ENCODE results near the gene DNM3. TPM values are rescaled to one million over a fixed set of nuclear protein-coding genes. Genes with fewer than 3 reads are reported as not detected.

DNM3 gene
- total and polyA plus RNA-seq, 10 of the 15 experiments (the other 5 are each of a cell fraction or from before 2014, with no cell fraction given), result 0.03 to 1.5 (median 0.08) TPM; not detected in 3

GRCh38 chr1:172332230-172332629 is 490.9 kb downstream of the DNM3 start:
- SMC1A ChIA-PET (ENCODE audit: uncharacterized antibody, unreplicated experiment), result interaction anchor here (0.8 to 1.7 kb wide), 4 partner anchors 9 to 150 kb away, joined by 3 to 5 read pairs (median 3); no protein-coding TSS in a partner anchor
- Histone ChIP-seq H3K4me3 (no peak overlapping the region), H3K79me2 (ENCODE audit: control insufficient read depth, insufficient read depth, low read length) (no peaks in the 10 kb centered on the region), H3K9me3 (replicated peaks; ENCODE audit: control insufficient read depth, insufficient read depth, low read length) (peaks cover 2% of the 10 kb centered on the region; the same call in 2 of the 3 replicates), H3K4me1 (ENCODE audit: control insufficient read depth, insufficient read depth, low read length) (no peaks in the 10 kb centered on the region), H3K36me3 (ENCODE audit: control insufficient read depth in 2 of 2, insufficient read depth in 2 of 2, low read length in 1 of 2) (no peaks in the 10 kb centered on the region; a peak in 1 of 4 replicates), H3K27me3 (replicated peaks in 1 of 2; ENCODE audit: control insufficient read depth in 2 of 2, insufficient read depth in 2 of 2, low read length in 1 of 2) (no peaks in the 10 kb centered on the region), H3K4me2 (ENCODE audit: control insufficient read depth, insufficient read depth) (no peak overlapping the region), H3K9ac (ENCODE audit: control insufficient read depth, insufficient read depth, low read length) (no peak overlapping the region), H4K20me1 (ENCODE audit: control insufficient read depth, insufficient read depth) (no peaks in the 10 kb centered on the region), H3K27ac (ENCODE audit: control insufficient read depth, insufficient read depth) (no peak overlapping the region), H2AFZ (ENCODE audit: control insufficient read depth, low read depth, low read length) (no peak overlapping the region)
- no peak for ATAC-seq
- RAD21 ChIA-PET (ENCODE audit: unreplicated experiment), result interaction anchor here (1.6 kb wide), 1 partner anchor 152 kb away, joined by 5 read pairs; no protein-coding TSS in a partner anchor
- peak; percentile 38 for FAIRE-seq
- DNase-seq (ENCODE audit: low read depth, low spot score), result no peak
- CTCF ChIA-PET, result interaction anchor here (0.9 to 2.0 kb wide), 3 partner anchors 10 to 330 kb away, joined by 3 to 4 read pairs (median 3); no protein-coding TSS in a partner anchor
- in situ Hi-C loops (cut with MboI), result no loop called here
- TF ChIP-seq BACH1 (IDR thresholded peaks at IDR 0.05; ENCODE audit: borderline replicate concordance) (no peak), KAT2A (conservative IDR thresholded peaks at IDR 0.05; ENCODE audit: control insufficient read depth, low read depth, low read length) (no peak), YY1 (IDR thresholded peaks at IDR 0.05; ENCODE audit: low read depth, low read length) (no peak), ZBTB40 (IDR thresholded peaks at IDR 0.05; ENCODE audit: borderline replicate concordance) (no peak), MEF2A (IDR thresholded peaks at IDR 0.05; ENCODE audit: insufficient read depth, low read depth, low read length) (no peak), HDAC6 (IDR thresholded peaks at IDR 0.05; ENCODE audit: unreplicated experiment) (no peak), NFYA (IDR thresholded peaks at IDR 0.05; ENCODE audit: borderline replicate concordance, low read depth, low read length) (no peak), NR2C1 (IDR thresholded peaks at IDR 0.05) (no peak), TBL1XR1 (IDR thresholded peaks at IDR 0.05; ENCODE audit: low read depth, low read length) (no peak), BHLHE40 (IDR thresholded peaks at IDR 0.05; ENCODE audit: borderline replicate concordance in 1 of 2, low read depth in 2 of 2, low read length in 1 of 2) (no peak), TARDBP (IDR thresholded peaks at IDR 0.05; ENCODE audit: borderline replicate concordance) (no peak), GABPA (IDR thresholded peaks at IDR 0.05; ENCODE audit: low read depth) (no peak)
- intact Hi-C loops (cut with micrococcal nuclease; ENCODE audit: unreplicated experiment), result no loop called here
- 10% methylated on average over 4 of the region's 4 CpGs for WGBS (ENCODE audit: insufficient coverage, insufficient replicate concordance, low lambda C conversion rate, missing lambda C conversion rate)
- no TSS peak for BruUV-seq (replicated peaks)
- POLR2A ChIA-PET, result no interaction called here

Data from GM12878 (cell line).